Mucosa of gallbladder (tissue), 1 donor: ENCODE data around the gene CSGALNACT2. TPM values are rescaled to one million over a fixed set of nuclear protein-coding genes. Genes with fewer than 3 reads are reported as not detected.
A peak's percentile ranks its signal among the peaks of the same experiment; 100 is the strongest.
"Not testable (repeated sequence)": the region's sequence is repeated elsewhere in the genome, so short reads cannot be mapped to it uniquely, and the experiment has no call there.

ENCODE experiments used
- DNase-seq: peaks from one replicate; pipeline ENCODE4 v3.0.0-alpha.2; 2020; ENCODE audit warnings: low spot score
- total RNA-seq: library from RNA; stranded (reverse); gene quantifications from one replicate; pipeline ENCODE4 v1.2.1, GENCODE V29; 2021
- donor health status: DM: no; HTN: no; CAD: no.

The CSGALNACT2 gene, protein sequence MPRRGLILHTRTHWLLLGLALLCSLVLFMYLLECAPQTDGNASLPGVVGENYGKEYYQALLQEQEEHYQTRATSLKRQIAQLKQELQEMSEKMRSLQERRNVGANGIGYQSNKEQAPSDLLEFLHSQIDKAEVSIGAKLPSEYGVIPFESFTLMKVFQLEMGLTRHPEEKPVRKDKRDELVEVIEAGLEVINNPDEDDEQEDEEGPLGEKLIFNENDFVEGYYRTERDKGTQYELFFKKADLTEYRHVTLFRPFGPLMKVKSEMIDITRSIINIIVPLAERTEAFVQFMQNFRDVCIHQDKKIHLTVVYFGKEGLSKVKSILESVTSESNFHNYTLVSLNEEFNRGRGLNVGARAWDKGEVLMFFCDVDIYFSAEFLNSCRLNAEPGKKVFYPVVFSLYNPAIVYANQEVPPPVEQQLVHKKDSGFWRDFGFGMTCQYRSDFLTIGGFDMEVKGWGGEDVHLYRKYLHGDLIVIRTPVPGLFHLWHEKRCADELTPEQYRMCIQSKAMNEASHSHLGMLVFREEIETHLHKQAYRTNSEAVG
- total RNA-seq = 18.0 TPM

DNA sequence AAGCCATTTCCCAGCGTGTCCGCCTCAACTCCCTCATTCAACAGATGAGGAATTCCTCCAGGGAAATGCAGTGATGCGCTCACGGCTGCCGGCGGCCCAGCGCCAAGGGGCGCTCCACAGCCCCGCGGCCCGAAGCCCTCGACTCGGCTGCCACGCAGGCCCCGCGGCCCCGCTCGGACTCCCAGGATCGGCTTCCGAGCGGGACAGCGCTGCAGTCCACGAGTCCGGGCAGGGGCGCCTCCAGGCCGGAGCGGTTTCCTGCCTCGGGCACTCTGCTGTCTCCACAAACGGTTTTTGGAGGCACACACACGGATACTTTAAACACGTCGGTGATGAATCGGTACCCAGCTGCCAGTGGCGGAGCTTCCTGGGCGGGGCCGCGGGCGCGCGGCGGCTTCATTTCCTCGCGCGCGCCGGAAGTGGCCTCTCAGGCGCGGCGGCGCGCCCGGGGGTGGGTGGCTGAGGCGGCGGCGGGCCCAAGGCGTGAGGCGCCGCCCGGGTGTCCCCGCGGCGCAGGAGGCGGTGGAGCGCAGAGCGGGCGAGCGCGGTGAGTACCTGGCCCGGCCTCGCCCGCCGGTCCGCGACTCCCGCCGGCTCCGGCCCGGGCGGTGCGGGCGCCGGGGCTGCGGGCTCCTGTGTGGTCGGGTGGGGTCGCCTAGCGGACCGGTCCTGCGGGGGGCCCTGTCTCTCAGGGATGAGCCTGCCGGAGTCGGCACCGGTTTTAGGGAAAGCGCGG is at the start of gene CSGALNACT2:
TSS of gene CSGALNACT2 (plus strand) at position 425 of the 736 bp plus-strand sequence. CDS start 16,705 bp downstream, outside the sequence.
- DNase-seq = peak; percentile 86

DNA sequence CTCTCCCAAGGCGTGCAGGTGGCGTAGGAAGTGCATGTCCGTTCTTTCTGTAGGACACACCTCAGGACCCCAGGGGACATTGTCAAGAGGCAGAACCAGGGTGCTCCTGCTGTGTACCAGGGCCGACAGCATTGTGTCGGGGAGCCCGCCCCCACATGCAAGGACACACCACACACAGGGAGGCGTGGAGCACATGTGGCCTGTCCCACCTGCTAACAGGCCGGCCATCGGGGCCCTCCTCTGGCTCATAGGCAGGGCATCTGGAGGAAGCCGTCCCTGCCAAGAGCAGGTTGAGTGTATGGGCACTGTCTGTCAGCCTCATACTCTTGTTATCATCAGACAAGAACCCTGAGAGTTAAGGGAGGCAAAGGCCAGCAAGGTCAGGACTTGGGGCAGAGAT is 48.7 kb upstream of the CSGALNACT2 start:
- no peak for DNase-seq

DNA sequence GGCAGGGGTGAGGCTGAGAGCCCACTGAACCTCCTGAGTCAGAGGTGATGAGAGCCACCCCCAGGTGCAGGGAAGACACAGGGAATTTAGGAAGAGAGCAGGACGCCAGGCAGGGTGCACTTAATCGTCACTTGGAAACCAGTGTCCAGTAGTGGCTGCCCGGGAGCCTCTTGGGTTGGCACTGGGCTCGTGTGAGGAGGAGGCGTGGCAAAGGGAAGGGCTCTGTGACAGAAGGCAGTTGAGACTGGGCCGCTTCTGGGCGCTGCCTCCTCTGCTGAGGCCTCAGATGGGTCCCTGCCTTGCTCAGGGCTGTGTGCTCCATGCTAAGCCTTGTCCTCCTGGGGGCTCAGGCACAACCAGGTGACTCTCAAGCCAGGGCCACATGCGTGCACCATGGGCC is 48.1 kb upstream of the CSGALNACT2 start:
- DNase-seq = no peak

DNA sequence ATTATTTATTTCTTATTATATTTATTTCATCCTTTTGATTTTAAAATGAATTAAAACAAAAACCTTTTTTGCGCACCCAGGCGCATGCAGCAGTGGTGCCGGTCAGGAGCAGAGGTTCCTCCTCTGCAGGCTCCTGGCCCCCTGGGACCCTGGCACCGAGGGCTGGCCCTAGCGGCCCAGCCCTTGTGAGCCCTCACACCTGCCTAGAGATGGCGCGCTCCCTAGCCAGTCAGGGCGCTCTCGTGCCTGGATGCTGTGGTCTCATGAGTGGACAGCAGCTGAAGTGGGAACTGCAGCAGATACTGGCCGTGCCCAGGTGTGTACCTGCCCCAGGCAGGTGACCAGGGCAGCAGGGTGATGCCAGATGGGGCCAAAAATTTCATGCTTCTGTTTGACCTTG is 47.6 kb upstream of the CSGALNACT2 start:
- DNase-seq = no peak

DNA sequence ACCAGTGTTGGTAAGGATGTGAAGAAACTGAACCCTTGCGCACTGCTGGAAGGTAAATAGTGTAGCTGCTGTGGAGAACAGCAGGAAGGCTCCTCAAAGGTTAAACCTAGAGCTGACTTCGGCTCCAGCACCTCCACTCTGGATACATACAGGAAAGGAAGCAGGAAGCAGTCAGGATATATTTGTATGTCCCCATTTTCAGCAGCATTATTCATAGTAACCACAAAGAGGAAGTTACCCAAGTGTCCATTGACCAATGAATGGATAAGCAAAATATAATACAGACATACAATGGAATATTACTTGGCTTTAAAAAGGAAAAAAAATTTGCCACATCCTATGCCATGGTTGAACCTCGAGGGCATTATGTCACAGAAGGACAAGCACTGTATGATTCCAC is 46.4 kb upstream of the CSGALNACT2 start:
- no peak for DNase-seq

DNA sequence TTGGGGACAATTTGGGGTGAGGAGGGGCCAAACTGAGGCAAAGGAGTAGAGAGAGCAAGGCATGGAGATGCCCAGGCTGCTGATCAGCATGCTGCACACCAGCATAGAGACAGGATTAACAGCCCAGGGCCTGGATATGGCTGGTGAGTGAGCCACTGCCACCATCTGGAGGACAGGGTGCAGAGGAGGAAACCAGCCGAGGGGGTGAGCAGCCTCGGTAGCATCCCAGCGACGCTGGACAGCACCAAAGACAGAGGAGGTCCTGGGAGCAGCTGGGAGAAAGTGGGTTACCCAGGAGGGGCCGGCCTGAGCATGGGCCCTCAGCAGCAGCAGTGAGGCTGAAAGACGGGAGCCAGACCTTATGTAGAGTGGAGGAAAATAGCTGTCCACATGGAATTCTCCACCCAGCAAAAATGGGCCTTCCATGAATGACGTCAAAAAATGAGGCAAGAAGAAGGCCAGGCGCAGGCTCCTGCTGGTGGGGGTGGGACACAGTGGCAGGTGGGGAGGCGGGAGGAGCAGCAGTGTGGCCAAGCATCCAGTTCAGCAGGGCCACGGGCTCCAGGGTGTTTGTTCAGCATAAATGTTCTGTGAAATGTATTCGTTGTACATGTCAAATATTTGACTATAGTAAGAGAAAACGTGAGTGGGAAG is 44.7 kb upstream of the CSGALNACT2 start:
- no peak for DNase-seq

DNA sequence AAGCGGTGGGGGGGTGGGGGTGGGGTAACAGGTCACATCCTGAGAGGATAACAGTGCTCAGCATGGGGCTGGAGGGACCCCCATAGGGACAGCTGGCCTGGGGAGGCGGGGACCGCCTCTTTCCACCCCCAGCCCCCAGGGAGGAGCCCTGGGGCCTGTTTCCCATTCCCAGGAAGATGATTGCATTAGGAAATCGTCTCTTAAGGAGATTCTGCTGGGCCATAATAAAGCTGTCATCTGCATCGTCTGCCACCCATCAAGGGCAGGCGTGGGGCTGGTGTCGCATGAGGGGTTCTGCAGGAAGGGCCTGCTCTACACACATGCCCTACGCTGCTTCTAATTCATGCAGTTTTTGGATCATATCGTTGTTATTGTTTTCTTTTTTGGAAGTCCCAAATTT is 44.2 kb upstream of the CSGALNACT2 start:
- DNase-seq = no peak

DNA sequence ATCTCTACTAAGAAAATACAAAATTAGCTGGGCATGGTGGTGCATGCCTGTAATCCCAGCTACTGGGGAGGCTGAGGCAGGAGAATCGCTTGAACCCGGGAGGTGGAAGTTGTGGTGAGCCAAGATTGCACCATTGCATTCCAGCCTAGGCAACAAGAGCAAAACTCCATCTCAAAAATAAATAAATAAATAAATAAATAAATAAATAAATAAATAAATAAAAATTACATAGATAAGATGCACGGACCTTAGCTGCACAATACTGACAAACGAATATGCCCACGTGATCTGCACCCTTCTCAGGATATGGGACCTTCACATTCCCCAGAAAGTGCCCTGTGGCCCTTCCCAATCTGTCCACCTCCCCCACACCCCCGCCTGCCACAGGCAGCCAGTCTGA is 38.9 kb upstream of the CSGALNACT2 start:
- not testable (repeated sequence) for DNase-seq

DNA sequence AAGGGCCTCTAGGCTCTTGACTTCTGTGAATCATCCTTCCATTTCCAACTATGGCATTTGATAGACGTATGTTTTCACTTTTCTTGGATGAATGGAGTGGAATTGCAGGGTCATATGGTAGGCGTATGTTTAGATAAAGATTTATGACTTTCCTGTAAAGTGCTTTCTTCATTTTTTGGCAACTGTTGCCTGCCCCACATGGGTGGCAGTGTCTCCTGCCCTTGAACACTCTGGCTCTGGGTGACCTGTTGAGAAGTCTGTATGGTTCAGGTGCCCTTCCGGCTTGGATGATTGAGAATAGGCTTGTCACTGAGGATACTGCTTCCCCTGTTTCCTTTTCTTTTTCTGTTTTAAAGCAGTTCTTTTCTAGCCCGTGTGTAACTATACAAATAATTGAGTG is 38.3 kb upstream of the CSGALNACT2 start:
- DNase-seq = no peak

DNA sequence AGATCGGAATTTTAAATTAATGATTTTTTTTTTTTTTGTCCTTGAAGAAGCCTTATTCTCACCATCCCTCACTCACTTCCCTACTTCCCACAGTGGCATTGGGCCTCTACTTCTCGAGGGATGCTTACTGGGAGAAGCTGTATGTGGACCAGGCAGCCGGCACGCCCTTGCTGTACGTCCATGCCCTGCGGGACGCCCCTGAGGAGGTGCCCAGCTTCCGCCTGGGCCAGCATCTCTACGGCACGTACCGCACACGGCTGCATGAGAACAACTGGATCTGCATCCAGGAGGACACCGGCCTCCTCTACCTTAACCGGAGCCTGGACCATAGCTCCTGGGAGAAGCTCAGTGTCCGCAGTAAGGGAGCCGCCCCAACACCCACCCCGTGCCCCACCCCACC is 37.9 kb upstream of the CSGALNACT2 start:
- DNase-seq = no peak

DNA sequence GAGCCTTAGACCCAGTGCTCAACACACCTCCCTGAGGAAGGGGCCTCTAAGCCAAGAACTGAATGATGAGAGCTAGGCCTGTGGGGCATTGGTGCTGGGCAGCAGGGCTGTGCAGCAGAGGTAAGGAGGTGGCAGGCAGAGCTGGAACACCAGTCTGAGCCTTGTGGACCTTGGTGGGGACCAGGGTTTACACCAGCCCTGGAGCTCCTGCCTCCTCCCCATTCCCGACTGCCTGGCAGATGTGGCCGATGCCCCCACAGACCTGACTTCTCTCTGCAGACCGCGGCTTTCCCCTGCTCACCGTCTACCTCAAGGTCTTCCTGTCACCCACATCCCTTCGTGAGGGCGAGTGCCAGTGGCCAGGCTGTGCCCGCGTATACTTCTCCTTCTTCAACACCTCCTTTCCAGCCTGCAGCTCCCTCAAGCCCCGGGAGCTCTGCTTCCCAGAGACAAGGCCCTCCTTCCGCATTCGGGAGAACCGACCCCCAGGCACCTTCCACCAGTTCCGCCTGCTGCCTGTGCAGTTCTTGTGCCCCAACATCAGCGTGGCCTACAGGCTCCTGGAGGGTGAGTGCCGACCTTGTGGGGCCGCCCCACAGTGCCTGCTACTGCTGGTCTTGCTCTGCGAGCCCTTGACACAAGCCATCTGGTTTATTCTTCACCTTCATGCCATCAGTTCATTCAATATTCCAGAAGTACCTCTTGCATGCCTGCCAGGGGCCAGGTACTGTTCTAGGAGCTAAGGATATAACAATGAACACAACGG is 36.0 kb upstream of the CSGALNACT2 start:
- DNase-seq = no peak

DNA sequence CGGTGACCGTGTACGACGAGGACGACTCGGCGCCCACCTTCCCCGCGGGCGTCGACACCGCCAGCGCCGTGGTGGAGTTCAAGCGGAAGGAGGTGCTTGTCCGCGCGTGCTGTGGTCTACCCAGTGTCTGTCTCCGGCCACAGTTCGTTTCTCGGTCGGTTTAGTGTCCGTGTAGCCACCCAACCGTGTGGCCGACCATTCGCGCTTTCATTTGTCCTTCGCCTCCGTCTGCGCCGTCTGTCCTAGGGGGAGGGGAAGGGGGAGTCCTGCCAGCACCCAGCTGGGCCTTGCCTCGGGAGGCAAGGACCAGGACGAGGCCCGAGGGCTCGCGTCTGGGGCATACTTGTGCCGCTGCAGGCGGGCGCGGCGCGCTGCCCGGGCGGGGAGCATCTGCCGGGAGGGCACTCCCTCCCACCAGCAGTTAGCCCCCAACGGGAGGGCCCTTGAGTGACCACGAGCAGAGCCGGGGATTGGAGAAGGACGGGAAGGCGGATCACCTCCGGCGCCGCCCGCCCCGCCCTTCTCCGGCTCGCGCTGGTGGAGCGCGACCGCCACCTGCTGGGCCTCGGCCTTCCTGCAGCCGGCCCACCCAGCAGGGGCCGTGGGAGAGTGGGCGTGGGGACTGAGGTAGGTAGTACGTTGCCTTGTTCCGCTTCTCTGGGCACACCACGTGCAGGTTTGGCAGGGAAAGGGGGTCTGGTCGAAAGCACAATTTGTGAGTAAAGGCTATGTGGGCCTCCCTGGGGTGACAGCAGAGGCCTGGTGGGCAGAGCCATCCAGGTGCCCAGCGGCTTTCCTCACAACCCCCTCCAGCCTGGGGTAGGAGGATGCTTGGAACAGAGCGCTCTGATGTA is 32.9 kb upstream of the CSGALNACT2 start:
- DNase-seq = peak; percentile 60

DNA sequence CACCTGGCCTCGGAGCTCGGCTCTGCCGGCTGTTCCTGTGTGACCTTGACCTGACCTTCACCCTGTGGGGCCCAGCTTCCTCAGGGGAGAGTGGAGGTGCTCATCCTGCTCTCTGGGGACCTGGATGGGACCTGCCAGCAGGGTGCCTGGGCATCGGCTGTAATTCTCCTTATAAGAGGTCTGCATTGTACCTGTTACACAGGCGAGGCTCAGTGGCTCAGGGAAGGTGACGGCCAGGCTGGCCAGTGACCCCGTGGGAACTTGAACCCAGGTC is 32.4 kb upstream of the CSGALNACT2 start:
- no peak for DNase-seq

DNA sequence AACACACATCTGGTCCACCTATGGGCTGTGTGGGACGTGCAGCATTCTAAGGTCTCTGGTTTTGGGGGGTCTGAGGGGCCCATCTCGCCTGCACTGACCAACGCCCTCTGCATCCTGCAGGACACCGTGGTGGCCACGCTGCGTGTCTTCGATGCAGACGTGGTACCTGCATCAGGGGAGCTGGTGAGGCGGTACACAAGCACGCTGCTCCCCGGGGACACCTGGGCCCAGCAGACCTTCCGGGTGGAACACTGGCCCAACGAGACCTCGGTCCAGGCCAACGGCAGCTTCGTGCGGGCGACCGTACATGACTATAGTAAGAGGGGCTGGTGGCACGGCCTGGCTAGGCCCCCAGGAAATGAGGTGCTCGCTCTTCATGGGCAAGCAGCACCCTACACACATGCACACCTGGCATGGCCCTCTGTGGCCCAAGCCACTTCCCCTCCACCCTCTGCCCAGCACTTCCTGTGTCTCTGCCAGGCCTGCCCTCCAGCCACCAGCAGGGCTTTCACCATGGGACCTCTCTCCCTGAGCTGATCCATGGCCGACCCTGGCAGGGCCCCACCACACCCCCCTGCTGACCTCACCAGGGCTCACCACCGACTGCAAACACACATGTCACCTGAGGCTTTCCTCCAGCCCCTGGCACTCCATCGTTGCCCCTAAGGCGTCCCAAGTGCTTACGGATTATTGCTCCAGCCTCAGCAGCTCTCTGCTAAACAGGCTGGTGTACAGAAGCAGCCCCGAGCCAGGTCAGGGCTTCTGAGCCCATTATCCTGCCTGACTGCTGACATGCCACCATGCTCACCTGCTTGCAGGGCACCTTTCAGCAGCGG is 31.8 kb upstream of the CSGALNACT2 start:
- DNase-seq = no peak

DNA sequence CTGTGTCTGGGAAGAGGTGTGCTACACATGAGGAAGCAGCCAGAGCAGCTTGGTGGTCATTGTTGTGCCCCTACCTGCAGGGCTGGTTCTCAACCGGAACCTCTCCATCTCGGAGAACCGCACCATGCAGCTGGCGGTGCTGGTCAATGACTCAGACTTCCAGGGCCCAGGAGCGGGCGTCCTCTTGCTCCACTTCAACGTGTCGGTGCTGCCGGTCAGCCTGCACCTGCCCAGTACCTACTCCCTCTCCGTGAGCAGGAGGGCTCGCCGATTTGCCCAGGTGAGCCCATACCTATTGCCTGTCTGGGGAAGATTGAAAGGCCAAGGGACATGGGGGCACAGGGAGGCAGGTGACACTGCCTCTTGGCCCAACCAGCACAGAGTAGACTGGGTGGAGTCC is 29.3 kb upstream of the CSGALNACT2 start:
- DNase-seq = no peak

DNA sequence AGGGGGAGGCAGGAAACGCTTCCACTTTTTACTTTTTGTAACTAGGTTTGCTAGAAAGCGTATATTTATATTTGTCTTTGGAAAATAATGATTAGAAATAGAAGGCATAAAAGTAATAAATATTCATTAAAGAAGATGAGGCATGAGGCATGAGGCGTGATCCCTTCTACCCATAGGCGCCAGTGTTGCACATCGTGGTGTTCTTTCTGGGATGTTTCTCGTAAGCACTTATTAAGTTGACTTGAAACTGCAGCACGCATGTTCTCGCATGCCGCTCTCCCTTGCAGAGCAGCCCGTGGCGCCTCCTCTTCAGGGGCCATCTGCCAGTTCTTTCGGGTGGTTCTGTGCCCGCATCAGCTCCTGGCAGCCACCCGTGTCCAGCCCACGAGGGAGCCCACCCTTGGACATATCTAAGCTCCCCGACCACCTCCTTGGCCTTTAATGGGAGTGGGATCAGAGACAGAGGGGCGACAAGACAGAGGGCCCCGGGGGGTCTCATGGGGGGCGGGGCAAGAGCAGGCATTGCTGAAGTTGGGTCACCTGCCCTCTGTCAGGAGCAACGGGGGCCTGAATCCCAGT is 28.5 kb upstream of the CSGALNACT2 start:
- DNase-seq = no peak

DNA sequence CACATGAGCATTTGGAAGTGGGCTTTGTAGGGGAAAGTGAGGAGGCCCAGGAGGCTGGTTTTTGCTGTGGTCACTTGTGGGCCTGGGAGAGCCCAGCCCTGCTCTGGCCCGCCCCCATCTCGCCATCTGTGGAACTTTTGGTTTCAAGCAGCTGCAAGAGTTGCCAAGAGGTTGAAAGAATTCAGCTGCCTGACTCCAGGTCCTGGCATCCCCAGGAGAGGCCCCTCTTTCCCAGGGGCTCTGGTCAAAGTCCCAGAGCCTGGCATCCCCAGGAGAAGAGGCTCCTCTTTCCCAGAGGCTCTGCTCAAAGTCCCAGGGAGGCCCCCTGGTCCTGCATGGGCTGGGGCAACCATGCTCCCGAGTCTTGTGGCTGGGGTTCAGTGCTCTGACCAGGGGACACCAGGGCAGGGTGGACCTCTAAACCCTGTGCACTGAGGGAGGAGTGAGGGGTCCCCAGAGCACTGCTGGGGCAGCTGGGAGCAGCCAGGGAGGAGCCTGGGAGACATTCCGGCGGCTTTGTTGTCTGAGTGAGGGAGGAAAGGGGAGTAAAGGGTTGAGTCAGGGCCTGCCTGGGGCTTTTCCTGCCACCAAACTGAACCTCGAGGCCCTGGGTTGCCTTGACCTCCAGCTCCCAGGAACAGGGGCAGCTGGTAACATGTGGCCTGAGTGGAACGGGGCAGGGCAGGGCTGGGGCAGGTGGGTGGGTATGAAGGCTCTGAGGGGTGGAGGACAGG is 27.7 kb upstream of the CSGALNACT2 start:
- peak; percentile 58 for DNase-seq

DNA sequence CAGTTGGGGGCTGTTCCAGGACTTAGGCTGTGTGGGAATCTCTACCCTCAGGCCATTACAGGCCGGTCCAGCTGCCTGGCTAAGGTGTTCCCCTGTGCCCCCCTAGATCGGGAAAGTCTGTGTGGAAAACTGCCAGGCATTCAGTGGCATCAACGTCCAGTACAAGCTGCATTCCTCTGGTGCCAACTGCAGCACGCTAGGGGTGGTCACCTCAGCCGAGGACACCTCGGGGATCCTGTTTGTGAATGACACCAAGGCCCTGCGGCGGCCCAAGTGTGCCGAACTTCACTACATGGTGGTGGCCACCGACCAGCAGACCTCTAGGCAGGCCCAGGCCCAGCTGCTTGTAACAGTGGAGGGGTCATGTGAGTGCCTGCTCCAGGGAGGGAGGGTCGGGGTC is 27.1 kb upstream of the CSGALNACT2 start:
- DNase-seq = no peak
